Amygdala (tissue), 56 donors: Measurements from ENCODE around the gene BMF.
"Not testable (repeated sequence)": the region's sequence is repeated elsewhere in the genome, so short reads cannot be mapped to it uniquely, and the experiment has no call there.

Experiments used
- DNase-seq, 56 donors: peaks; one replicate each; lab custom pipeline; 2025; lab: John Stamatoyannopoulos, UW

The BMF gene

GRCh38 chr15:40091861-40092255 lies 16.8 kb downstream of the BMF start:
- DNase-seq: no peak

GRCh38 chr15:40090774-40091455 lies 17.8 kb downstream of the BMF start:
- DNase-seq: no peak

- DNase-seq: no peak
These were observed 19.5 kb downstream of the BMF start for GRCh38 chr15:40088929-40089755.

- DNase-seq: no peak
These were observed 20.4 kb downstream of the BMF start for GRCh38 chr15:40087991-40088928.

GRCh38 chr15:40087068-40087810 lies 21.4 kb downstream of the BMF start:
- DNase-seq: no peak

GRCh38 chr15:40085266-40085665 lies 23.4 kb downstream of the BMF start:
- DNase-seq: no peak

- DNase-seq: no peak
These were observed 24.0 kb downstream of the BMF start for GRCh38 chr15:40084650-40085049.

- no peak for DNase-seq
These were observed 26.3 kb downstream of the BMF start for GRCh38 chr15:40082195-40082883.

- peak in 54 of 56 donors; percentile 18 to 89 (median 66) for DNase-seq
These were observed 26.9 kb downstream of the BMF start for GRCh38 chr15:40081691-40082194.

GRCh38 chr15:40080847-40081246 lies 27.8 kb downstream of the BMF start:
- no peak for DNase-seq

GRCh38 chr15:40080104-40080503 lies 28.6 kb downstream of the BMF start:
- DNase-seq: no peak

- DNase-seq: no peak
These were observed 29.2 kb downstream of the BMF start for GRCh38 chr15:40079456-40079855.

GRCh38 chr15:40075298-40076044 lies 33.2 kb downstream of the BMF start:
- no peak for DNase-seq

GRCh38 chr15:40074656-40075055 lies 34.0 kb downstream of the BMF start:
- not testable (repeated sequence) for DNase-seq

- DNase-seq: not testable (repeated sequence)
These were observed 34.8 kb downstream of the BMF start for GRCh38 chr15:40073716-40074490.

- DNase-seq: peak in 1 of 56 donors; percentile 12
These were observed 36.3 kb downstream of the BMF start for GRCh38 chr15:40072216-40072990.
